ENCODE results near the gene CD44.

GRCh38 chr11:35153280-35153679, 14.3 kb downstream of the CD44 start:
- no peak for TF ChIP-seq CTCF (IDR thresholded peaks at IDR 0.05; ENCODE audit: borderline replicate concordance, extremely low read depth, low read length, poor library complexity, severe bottlenecking)
- TF ChIP-seq EZH2 (IDR thresholded peaks at IDR 0.05; ENCODE audit: borderline replicate concordance, low read depth, low read length, severe bottlenecking): no peak

Data from DND-41 (cell line).